ENCODE data around the gene PTK7. TPM values are rescaled to one million over a fixed set of nuclear protein-coding genes. Genes with fewer than 3 reads are reported as not detected.

The PTK7 gene
- total and polyA plus RNA-seq, 2 donors (not counting 3 experiments of a cell fraction or from before 2014, with no cell fraction given): 41.9 to 65.6 TPM

- peak; percentile 33 for FAIRE-seq
- no peak overlapping the region for H3K9ac ChIP-seq (replicated peaks; ENCODE audit: extremely low read depth, insufficient read depth, low read length)
- DNase-seq (ENCODE audit: low read depth, low spot score): no peak
- CTCF ChIA-PET: no interaction called here
- H3K9me3 ChIP-seq (replicated peaks; ENCODE audit: control insufficient read depth, insufficient read depth, low read length): no peaks in the 10 kb centered on the region
- H4K20me1 ChIP-seq (replicated peaks; ENCODE audit: control insufficient read depth, extremely low read depth, insufficient read depth, low read length): no peaks in the 10 kb centered on the region
- peak overlapping the region; percentile 44 for H3K4me2 ChIP-seq (ENCODE audit: insufficient read depth, low read length)
- dilution Hi-C loops (cut with MboI; ENCODE audit: extremely low pct_ligation_motif_present, low sequenced_read_pairs): no loop called here
- intact Hi-C loops (cut with micrococcal nuclease): loop anchor here (2.0 kb wide), 2 partner anchors 32 to 68 kb away; partner anchors contain the start of genes PPP2R5D and RRP36
- H3K4me3 ChIP-seq (replicated peaks in 1 of 3; ENCODE audit: insufficient read depth in 1 of 3, low read depth in 1 of 3, low read length in 3 of 3): peak overlapping the region in 1 of 3 experiments; percentile 64
- no peak overlapping the region for H2AFZ ChIP-seq (ENCODE audit: low read depth, low read length)
- H3K4me1 ChIP-seq (ENCODE audit: control insufficient read depth, extremely low read depth, insufficient read depth, low read length): peaks cover 8% of the 10 kb centered on the region
- TF ChIP-seq FOS (IDR thresholded peaks at IDR 0.05; ENCODE audit: borderline replicate concordance, insufficient read depth, low read length) (no peak), MAX (IDR thresholded peaks at IDR 0.05; ENCODE audit: insufficient read depth, insufficient read length) (no peak), JUN (IDR thresholded peaks at IDR 0.05; ENCODE audit: borderline replicate concordance, insufficient read depth, insufficient read length, low read depth) (no peak), EZH2 (IDR thresholded peaks at IDR 0.05; ENCODE audit: borderline replicate concordance, low read depth, low read length, severe bottlenecking) (no peak), GATA2 (IDR thresholded peaks at IDR 0.05; ENCODE audit: insufficient read depth, insufficient read length, low read depth, low read length) (no peak), POLR2AphosphoS5 (IDR thresholded peaks at IDR 0.05; ENCODE audit: insufficient read depth, low read depth, low read length) (no peak), CTCF (IDR thresholded peaks at IDR 0.05; ENCODE audit: extremely low read depth in 1 of 2, insufficient read depth in 1 of 2, low read depth in 1 of 2, low read length in 2 of 2) (no peak), MYC (IDR thresholded peaks at IDR 0.05; ENCODE audit: low read depth, low read length) (no peak), POLR2A (IDR thresholded peaks at IDR 0.05; ENCODE audit: low read depth, low read length) (no peak)
- no peaks in the 10 kb centered on the region for H3K27me3 ChIP-seq (ENCODE audit: control insufficient read depth in 2 of 2, insufficient read depth in 2 of 2, low read length in 2 of 2)
- peaks cover 2% of the 10 kb centered on the region for H3K79me2 ChIP-seq (ENCODE audit: control insufficient read depth, insufficient read depth, low read length)
- no TSS peak for BruUV-seq (replicated peaks)
- H3K9me1 ChIP-seq (replicated peaks; ENCODE audit: control insufficient read depth, extremely low read depth, insufficient read depth, low read length): no peaks in the 10 kb centered on the region
- no peak overlapping the region for H3K27ac ChIP-seq (ENCODE audit: insufficient read depth, low read depth, low read length)
- H3K36me3 ChIP-seq (ENCODE audit: control insufficient read depth in 2 of 2, extremely low read depth in 1 of 2, insufficient read depth in 2 of 2, low read length in 2 of 2): peaks cover 0 to 13% of the 10 kb centered on the region in 2 experiments
- POLR2A ChIA-PET: interaction anchor here (0.6 kb wide), 1 partner anchor 38 kb away, joined by 6 read pairs; the partner anchor contains the start of genes KLHDC3 and MEA1
These were observed 23.8 kb upstream of the PTK7 start for GRCh38 chr6:43052225-43052841.
